Smooth muscle cell of the brain vasculature (primary cell): Measurements from ENCODE around the gene ARHGAP19.

Source experiments
- DNase-seq: peaks from one replicate; pipeline ENCODE4 v3.0.0-alpha.2; 2012; ENCODE audit warnings: low read depth, low spot score

ARHGAP19 gene, protein sequence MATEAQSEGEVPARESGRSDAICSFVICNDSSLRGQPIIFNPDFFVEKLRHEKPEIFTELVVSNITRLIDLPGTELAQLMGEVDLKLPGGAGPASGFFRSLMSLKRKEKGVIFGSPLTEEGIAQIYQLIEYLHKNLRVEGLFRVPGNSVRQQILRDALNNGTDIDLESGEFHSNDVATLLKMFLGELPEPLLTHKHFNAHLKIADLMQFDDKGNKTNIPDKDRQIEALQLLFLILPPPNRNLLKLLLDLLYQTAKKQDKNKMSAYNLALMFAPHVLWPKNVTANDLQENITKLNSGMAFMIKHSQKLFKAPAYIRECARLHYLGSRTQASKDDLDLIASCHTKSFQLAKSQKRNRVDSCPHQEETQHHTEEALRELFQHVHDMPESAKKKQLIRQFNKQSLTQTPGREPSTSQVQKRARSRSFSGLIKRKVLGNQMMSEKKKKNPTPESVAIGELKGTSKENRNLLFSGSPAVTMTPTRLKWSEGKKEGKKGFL

GRCh38 chr10:97292097-97292861, at the start of gene ARHGAP19:
Gene ARHGAP19 (minus strand): TSS chr10:97292637. CDS start chr10:97292627, 10 bp downstream.
- peak; percentile 96 for DNase-seq

- DNase-seq: no peak
These were observed 49.0 kb upstream of the ARHGAP19 start for GRCh38 chr10:97341416-97341815.

DNA sequence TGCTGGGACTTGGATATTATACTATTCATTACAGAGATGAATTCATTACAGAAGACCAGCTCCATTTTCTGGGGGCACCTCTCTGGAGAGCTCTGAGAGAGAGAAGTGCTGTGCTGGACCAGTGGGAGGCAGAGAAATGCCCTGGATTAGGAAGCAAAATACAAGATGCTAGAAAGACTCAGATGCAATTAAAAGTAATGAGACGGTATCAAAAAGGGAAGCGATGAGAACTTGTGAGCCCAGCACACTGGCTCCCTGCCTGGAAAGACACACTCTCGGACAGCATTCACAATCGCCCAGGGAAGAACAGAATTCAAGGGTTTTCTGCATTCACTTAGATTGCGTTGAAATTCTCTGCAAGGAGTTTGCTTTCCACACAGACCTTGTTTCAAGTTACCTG, 45.6 kb upstream of the ARHGAP19 start:
- DNase-seq: no peak

DNA sequence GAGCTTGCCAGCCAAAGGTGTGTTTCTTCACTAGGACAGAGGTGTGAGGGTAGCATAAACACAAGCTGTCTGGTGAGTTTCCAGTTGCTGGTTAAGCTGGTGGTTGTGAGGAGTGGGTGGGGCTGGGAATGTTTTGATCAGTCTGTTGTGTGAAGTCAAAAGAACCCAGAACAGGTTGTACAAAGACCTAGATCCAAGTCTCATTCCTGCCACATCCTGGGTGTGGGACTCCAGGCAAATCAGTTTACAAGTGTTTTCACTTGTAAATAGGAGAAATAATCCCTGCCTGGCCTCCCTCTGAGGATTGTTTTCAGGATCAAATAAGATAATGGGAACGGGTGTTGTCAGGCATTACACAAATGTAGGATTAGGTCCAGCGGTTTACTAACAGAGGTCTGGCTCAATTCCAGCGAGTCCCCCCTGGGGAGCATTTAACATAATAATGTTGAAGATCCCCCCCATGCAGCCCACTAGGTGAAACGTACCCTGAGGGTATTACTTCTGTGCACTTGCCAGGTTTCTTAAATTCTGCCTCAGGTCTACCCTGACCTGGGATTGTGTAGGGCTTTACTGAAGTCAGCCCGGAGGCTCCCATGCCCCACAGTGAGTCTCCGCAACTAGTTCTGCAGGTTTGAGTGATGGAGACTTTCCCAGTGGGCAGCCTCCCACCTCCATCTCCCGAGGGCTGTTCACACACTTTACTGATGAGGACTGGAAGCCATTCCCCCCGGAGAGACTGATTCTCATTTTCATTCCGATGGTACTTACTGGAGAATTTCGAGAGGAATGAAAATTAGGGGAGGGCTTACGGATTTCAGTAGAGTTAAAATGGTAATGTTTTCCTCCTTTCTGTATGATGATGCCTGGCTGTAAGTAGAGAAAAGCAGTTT, 44.8 kb upstream of the ARHGAP19 start:
- no peak for DNase-seq

DNA sequence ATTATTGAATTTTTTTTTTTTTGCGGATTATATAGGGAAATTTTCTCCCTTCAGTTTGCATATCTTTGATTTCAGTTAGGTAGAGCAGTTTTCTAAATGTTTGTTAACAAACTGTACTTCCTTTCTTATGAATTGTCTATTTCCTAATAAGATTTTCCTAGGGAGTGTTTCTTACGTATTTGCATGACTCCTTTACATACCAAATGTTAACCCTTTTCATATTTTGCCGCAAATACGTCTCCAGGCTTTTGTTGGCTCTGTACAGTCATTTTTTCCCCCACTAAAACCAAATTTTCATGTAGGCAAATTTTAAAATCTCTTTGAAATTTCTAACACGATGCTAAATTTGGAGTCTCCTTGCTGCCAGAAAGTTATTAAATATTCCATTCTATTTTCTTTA, 44.0 kb upstream of the ARHGAP19 start:
- DNase-seq: no peak

DNA sequence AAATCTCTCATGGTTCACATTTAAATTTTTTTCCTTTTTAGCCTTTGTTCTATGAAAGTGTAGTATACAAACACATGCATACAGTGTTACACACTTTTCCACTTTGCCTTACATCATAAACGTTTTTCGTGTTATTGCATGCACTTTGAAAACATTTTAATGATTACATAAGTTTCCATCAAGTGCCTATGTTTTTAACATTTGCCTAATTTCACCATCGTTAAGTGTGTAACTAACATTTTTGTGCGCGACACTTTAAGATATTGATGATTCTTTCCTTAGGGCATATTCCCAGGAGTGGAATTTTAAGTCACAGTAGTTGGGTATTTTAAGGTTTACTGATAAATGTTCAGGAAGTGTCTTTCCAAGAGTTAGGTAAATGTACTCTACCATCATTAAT, 43.6 kb upstream of the ARHGAP19 start:
- no peak for DNase-seq

DNA sequence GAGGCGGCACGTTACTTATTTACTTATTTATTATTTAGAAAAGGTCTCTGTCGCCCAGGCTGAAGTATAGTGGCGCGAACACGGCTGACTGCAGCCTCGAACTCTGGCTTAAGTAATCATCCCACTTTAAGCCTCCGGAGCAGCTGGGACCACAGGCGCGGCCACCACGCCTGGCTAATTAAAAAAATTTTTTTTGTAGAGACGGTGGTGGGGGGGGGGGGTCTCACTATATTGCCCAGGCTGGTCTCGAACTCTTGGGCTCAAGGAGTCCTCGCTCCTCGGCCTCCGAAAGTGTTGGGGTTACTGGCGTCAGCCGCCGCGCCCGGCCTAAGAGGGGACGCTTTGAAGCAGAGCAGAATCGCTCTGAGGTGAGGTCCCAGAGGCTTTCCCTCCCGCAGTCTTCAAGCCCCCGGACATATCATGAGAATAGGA, 42.8 kb upstream of the ARHGAP19 start:
- no peak for DNase-seq

DNA sequence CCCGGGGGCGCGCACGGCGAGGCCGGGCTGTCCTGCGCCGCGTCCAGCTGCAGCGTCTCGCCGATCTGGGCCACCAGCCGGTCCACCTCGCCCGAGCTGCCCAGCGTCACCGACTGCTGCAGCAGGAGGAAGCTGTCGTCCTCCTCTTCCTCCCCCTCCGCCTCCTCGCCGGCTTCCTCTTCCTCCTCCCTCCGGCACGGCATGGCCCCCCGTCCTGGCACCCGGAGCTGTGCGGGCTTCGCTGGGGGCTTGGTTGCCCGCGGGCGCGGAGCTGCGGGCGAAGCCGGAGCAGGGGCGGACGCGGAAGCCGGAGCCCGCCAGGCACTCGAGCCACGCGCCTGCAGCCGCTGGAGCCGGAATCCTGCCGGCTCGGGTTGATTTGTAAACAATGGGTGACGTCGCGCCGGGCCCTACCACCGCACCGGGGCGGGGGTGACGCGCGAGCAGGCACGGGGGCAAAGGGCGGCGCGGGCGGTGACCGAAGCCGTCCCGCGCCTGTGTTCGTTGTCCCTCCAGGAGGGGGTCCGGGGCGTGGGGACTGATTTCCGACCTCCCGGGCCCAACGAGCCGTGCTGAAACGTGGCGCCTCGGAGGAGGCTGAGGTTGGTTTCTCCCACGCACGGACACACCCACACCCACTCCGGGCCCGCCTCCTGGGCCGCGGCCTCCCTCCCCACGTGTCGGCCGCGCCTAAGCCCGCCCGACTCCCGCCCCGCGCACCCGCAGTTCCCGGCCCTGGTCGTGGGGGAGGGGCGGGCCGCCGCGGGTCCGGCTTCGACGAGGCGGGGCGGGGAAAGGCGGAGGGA, 42.1 kb upstream of the ARHGAP19 start, which contains the start of gene FRAT2:
Gene FRAT2 (minus strand): TSS at position 360 of the 806 bp plus-strand sequence. CDS start 157 bp downstream, at position 203.
- DNase-seq: peak; percentile 79

DNA sequence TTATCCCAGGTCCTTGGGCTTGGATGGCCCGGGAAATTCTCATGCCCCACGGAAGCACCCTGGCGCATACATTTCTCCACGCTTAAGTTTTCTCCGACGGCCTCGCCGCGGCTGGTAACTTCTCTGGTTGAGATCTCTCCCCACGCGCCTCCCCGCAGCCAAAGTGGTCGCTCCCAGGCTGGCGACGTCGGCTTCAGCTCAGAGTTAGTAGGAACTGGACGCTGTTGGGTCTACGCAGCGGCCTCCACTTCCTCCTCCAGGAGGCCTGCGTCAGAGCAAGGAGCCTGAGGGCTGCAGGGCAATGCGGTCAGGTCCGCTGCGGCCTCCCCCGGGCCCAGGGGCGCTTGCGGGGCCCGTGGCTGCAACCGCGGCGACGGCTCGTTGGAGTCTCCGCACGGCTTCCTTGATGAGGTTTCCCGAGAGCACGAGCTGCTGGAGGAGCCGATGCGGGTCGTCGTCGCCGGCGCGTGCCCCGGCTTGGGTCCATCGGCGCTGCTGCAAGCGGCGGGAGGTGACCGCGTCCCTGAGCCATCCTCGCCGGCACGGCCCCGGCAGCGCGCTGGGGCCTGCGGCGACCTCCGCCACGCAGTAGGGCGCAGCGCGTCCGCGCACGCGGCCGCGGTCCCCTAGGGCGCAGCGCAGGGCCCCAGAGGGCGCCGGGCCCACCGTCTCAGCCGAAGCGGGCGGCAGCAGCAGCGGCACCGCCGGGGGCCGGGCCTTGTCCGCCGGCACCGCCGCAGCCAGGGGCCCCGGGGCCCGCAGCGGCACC, 41.3 kb upstream of the ARHGAP19 start:
- DNase-seq: no peak

- no peak for DNase-seq
These were observed 40.8 kb upstream of the ARHGAP19 start for GRCh38 chr10:97333351-97333600.

- DNase-seq: peak; percentile 47
These were observed 40.3 kb upstream of the ARHGAP19 start for GRCh38 chr10:97332591-97333350.

GRCh38 chr10:97331153-97331703, 38.8 kb upstream of the ARHGAP19 start:
- DNase-seq: no peak

GRCh38 chr10:97329766-97330165, 37.3 kb upstream of the ARHGAP19 start:
- no peak for DNase-seq

- DNase-seq: no peak
These were observed 36.4 kb upstream of the ARHGAP19 start for GRCh38 chr10:97328646-97329453.

GRCh38 chr10:97327348-97328294, 35.2 kb upstream of the ARHGAP19 start:
- no peak for DNase-seq

GRCh38 chr10:97325754-97326153, 33.3 kb upstream of the ARHGAP19 start:
- DNase-seq: no peak

GRCh38 chr10:97323501-97323900, 31.1 kb upstream of the ARHGAP19 start:
- no peak for DNase-seq
